GM19238 (cell line): ENCODE results near the gene MCM3AP.

Experiments
- DNase-seq: peaks from one replicate; pipeline ENCODE4 v3.0.0; 2011; ENCODE audit warnings: low spot score; ENCODE audit not compliant: insufficient read length

MCM3AP gene

DNA sequence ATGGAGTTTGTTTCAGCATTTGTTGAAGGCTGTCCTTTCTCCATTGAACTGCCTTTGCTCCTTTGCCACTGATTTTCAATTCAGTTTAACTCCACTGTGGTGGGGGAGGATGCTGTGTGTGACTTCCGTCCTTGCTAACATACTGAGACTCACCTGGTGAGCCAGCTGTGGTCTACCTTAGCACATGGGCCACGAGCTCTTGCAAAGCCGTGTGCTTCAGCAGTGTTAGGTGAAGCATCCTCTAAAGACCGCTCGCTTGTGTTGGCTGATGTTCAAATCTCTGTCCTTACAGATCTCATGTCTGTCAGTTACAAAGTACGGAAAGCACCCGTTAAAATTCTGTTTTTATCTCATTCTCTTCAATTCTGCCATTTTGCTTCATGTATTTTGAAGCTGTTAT is 97.6 kb downstream of the MCM3AP start:
- no peak for DNase-seq

DNA sequence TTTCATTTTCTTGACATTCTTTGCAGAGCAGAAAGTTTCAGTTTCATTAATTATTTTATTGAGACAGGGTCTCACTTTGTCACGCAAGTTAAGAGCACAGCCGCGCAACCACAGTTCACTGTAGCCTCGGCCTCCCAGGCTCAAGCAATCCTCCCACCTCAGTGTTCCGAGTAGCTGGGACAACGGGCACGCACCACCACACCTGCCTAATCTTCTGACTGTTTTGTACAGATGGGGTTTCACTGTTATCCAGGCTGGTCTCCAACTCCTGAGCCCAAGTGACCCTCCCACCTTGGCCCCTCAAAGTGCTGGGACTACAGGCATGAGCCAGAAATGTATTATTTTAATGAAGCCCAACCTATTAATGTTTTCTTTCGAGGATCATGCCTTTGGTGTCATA is 98.2 kb downstream of the MCM3AP start:
- no peak for DNase-seq

DNA sequence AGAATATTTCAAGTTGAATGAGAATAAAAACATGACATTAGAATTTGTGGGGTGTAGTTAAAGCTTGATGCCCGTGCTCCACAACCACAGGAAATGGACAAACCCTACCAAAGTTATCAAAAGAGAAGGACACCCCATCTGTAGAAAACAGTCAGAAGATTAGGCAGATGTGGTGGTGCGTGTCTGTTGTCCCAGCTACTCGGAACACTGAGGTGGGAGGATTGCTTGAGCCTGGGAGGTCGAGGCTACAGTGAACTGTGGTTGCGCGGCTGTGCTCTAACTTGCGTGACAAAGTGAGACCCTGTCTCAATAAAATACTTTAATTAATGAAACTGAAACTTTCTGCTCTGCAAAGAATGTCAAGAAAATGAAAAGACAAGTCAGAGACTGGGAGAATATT is 99.7 kb downstream of the MCM3AP start:
- DNase-seq, result no peak
